NK-92 treated with Interleukin-12 subunit alpha and Interleukin-12 subunit beta, amount 100 ng/mL, for 24 hours (cell line): Measurements from ENCODE around the gene GRIN2D.

ENCODE experiments used
- DNase-seq: peaks from one replicate; lab custom pipeline; 2025; lab: John Stamatoyannopoulos, UW

The GRIN2D gene

DNA sequence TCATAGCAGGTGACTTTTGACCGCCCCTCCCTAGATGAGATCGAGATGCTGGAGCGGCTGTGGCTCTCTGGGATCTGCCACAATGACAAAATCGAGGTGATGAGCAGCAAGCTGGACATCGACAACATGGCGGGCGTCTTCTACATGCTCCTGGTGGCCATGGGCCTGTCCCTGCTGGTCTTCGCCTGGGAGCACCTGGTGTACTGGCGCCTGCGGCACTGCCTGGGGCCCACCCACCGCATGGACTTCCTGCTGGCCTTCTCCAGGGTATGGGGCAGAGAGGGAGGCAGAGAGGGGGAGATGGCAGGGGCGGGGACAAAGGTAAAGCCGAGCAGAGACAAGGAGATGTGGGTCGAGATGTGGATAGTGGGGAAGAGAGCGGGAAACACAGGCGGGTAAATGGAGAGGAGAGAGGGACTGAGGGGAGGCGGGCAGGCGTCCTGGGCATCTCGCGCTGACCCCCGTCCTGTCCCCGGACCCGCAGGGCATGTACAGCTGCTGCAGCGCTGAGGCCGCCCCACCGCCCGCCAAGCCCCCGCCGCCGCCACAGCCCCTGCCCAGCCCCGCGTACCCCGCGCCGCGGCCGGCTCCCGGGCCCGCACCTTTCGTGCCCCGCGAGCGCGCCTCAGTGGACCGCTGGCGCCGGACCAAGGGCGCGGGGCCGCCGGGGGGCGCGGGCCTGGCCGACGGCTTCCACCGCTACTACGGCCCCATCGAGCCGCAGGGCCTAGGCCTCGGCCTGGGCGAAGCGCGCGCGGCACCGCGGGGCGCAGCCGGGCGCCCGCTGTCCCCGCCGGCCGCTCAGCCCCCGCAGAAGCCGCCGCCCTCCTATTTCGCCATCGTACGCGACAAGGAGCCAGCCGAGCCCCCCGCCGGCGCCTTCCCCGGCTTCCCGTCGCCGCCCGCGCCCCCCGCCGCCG, 48.9 kb downstream of the GRIN2D start:
- no peak for DNase-seq

DNA sequence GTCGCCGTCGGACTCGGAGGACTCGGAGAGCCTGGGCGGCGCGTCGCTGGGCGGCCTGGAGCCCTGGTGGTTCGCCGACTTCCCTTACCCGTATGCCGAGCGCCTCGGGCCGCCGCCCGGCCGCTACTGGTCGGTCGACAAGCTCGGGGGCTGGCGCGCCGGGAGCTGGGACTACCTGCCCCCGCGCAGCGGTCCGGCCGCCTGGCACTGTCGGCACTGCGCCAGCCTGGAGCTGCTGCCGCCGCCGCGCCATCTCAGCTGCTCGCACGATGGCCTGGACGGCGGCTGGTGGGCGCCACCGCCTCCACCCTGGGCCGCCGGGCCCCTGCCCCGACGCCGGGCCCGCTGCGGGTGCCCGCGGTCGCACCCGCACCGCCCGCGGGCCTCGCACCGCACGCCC, 49.8 kb downstream of the GRIN2D start:
- DNase-seq: no peak
